ENCODE results near the gene PARD3. TPM values are rescaled to one million over a fixed set of nuclear protein-coding genes. Genes with fewer than 3 reads are reported as not detected.

The PARD3 gene
- polyA plus RNA-seq, 2 of the 4 experiments (the other 2 are of a cell fraction): 110 to 200 TPM

DNA sequence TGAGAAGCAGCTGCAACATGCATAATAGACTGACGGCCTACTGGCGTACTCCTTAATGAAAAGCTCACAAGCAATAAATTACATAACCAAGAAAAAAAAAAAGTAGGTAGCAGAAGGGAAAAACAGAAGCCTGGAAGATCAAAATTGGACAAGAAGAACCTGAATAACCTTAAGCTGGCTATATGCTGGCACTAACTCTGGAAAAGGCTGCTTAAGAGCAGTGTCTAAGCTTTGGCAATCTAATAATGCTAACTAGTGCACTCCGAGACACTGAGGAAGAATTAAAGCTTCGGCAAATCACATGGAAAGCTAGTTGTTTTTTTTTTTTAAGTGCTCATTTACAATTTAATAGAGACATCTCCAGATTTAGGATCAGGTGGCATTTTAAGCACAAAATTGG, 441.9 kb downstream of the PARD3 start:
- no peak overlapping the region for H3K4me2 ChIP-seq
- DNase-seq (ENCODE audit: low read depth in 1 of 2, low spot score in 1 of 2): no peak
- 92% methylated on average over 4 of the region's 4 CpGs for WGBS (ENCODE audit: missing lambda C conversion rate)
- peaks cover 15% of the 10 kb centered on the region; the same call in 1 of the 3 replicates for H3K9me3 ChIP-seq
- FAIRE-seq: no peak
- no peak for ATAC-seq
- peaks cover 10% of the 10 kb centered on the region; the same call in 2 of the 3 replicates for H3K4me1 ChIP-seq
- H3K27ac ChIP-seq: 0 out of 6 replicates have a peak overlapping the region, but pooled peaks of 1 of the 2 experiments have one; percentile 6
- ChIA-PET POLR2A (no interaction called here), CTCF (interaction anchor here (0.6 kb wide), 1 partner anchor 525 kb away, joined by 3 read pairs; no protein-coding TSS in a partner anchor)
- H3K4me3 ChIP-seq: no peak overlapping the region
- TF ChIP-seq ZC3H11A (IDR thresholded peaks at IDR 0.05): no peak
- TF ChIP-seq MAZ (IDR thresholded peaks at IDR 0.05; ENCODE audit: borderline replicate concordance, low read depth, low read length): no peak
- no peak for TF ChIP-seq HOXB13 (CRISPR knock-in tag; IDR thresholded peaks at IDR 0.05; ENCODE audit: low read depth)
- TF ChIP-seq, protein P1, sequence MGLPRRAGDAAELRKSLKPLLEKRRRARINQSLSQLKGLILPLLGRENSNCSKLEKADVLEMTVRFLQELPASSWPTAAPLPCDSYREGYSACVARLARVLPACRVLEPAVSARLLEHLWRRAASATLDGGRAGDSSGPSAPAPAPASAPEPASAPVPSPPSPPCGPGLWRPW (IDR thresholded peaks at IDR 0.05): no peak
- TF ChIP-seq TFCP2L1 (CRISPR knock-in tag; IDR thresholded peaks at IDR 0.05): no peak
- TF ChIP-seq POLR2A (IDR thresholded peaks at IDR 0.05; ENCODE audit: low read length): no peak
- no peak for TF ChIP-seq ESRRA (IDR thresholded peaks at IDR 0.05; ENCODE audit: borderline replicate concordance, low read length)
- TF ChIP-seq GATA3 (IDR thresholded peaks at IDR 0.05; ENCODE audit: borderline replicate concordance): no peak
- no peak for TF ChIP-seq FOSB (CRISPR knock-in tag; IDR thresholded peaks at IDR 0.05)
- TF ChIP-seq CBX2 (IDR thresholded peaks at IDR 0.05; ENCODE audit: borderline replicate concordance, low read depth): no peak
- TF ChIP-seq RFX5 (IDR thresholded peaks at IDR 0.05): no peak
- TF ChIP-seq PHF8 (IDR thresholded peaks at IDR 0.05; ENCODE audit: borderline replicate concordance, low read depth): no peak
- TF ChIP-seq SMC3 (IDR thresholded peaks at IDR 0.05): no peak
- no peak for TF ChIP-seq CEBPB (IDR thresholded peaks at IDR 0.05)
- TF ChIP-seq, protein P2, sequence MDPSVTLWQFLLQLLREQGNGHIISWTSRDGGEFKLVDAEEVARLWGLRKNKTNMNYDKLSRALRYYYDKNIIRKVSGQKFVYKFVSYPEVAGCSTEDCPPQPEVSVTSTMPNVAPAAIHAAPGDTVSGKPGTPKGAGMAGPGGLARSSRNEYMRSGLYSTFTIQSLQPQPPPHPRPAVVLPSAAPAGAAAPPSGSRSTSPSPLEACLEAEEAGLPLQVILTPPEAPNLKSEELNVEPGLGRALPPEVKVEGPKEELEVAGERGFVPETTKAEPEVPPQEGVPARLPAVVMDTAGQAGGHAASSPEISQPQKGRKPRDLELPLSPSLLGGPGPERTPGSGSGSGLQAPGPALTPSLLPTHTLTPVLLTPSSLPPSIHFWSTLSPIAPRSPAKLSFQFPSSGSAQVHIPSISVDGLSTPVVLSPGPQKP (IDR thresholded peaks at IDR 0.05; ENCODE audit: low read depth, low read length): no peak
- no peak for TF ChIP-seq TP53 (CRISPR knock-in tag; IDR thresholded peaks at IDR 0.05)
- TF ChIP-seq, protein P3, sequence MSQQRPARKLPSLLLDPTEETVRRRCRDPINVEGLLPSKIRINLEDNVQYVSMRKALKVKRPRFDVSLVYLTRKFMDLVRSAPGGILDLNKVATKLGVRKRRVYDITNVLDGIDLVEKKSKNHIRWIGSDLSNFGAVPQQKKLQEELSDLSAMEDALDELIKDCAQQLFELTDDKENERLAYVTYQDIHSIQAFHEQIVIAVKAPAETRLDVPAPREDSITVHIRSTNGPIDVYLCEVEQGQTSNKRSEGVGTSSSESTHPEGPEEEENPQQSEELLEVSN (IDR thresholded peaks at IDR 0.05; ENCODE audit: borderline replicate concordance, low read depth): no peak
- TF ChIP-seq, protein P4, sequence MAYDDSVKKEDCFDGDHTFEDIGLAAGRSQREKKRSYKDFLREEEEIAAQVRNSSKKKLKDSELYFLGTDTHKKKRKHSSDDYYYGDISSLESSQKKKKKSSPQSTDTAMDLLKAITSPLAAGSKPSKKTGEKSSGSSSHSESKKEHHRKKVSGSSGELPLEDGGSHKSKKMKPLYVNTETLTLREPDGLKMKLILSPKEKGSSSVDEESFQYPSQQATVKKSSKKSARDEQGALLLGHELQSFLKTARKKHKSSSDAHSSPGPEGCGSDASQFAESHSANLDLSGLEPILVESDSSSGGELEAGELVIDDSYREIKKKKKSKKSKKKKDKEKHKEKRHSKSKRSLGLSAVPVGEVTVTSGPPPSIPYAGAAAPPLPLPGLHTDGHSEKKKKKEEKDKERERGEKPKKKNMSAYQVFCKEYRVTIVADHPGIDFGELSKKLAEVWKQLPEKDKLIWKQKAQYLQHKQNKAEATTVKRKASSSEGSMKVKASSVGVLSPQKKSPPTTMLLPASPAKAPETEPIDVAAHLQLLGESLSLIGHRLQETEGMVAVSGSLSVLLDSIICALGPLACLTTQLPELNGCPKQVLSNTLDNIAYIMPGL (CRISPR knock-in tag; IDR thresholded peaks at IDR 0.05; ENCODE audit: borderline replicate concordance): no peak

DNA sequence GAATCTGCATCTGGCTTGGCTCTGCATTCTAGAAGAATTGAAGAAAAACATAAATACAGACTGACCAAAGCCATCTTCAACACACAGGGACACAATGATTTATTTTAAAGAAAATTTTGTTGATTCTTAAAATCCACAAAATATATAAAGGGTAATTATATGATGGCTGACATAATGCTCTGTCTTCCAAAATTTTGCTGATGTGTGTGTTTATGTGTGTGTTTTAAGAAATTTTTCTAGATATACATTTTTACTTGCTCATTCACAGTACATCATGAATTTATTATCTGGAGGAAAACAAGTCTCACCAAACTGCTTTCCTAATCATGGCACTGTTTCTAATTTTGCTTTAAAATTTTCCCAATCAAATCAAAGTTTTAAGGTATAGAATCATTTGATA, 442.6 kb downstream of the PARD3 start:
- peak; percentile 43 for FAIRE-seq
- DNase-seq (ENCODE audit: low read depth in 1 of 2, low spot score in 1 of 2): no peak
- H3K4me1 ChIP-seq: peaks cover 10% of the 10 kb centered on the region; the same call in 2 of the 3 replicates
- no peak for ATAC-seq
- TF ChIP-seq RAD21 (conservative IDR thresholded peaks at IDR 0.05 in 1 of 2, IDR thresholded peaks at IDR 0.05 in 1 of 2): no peak
- TF ChIP-seq MAFK (IDR thresholded peaks at IDR 0.05; ENCODE audit: partially characterized antibody): peak; percentile 65
- H3K27ac ChIP-seq: no peak overlapping the region
- POLR2A ChIA-PET: no interaction called here
- H3K4me2 ChIP-seq: no peak overlapping the region
- CTCF ChIA-PET: no interaction called here
- no peak overlapping the region for H3K4me3 ChIP-seq
- H3K9me3 ChIP-seq: peaks cover 15% of the 10 kb centered on the region; the same call in 1 of the 3 replicates

DNA sequence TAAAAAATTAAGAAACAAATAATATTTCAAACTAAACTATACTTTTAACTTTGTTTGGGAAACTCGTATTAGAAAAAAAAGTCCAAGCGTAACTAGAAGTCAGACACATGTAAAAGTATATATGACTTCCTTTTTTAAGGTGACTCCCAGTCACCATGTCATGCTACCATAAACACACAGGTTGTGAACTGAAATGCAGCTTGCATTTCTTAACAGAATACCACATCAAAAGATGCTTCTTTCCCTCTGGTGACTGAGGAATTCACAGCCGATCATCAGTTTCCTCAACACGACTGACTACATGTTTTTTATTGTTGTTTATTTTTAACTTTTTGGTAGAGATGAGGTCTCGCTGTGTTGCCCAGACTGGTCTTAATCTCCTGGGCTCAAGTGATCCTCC, 445.0 kb downstream of the PARD3 start:
- POLR2A ChIA-PET: no interaction called here
- no peak for DNase-seq (ENCODE audit: low read depth in 1 of 2, low spot score in 1 of 2)
- Histone ChIP-seq H3K9me3 (peaks cover 15% of the 10 kb centered on the region; the same call in 1 of the 3 replicates), H3K4me2 (no peak overlapping the region), H3K4me3 (no peak overlapping the region), H3K27ac (no peak overlapping the region), H3K4me1 (peaks cover 13% of the 10 kb centered on the region)
- no peak for FAIRE-seq
- 93% methylated on average over 5 of the region's 5 CpGs for WGBS (ENCODE audit: missing lambda C conversion rate)
- CTCF ChIA-PET: no interaction called here
- ATAC-seq: no peak
- TF ChIP-seq MAZ (IDR thresholded peaks at IDR 0.05; ENCODE audit: borderline replicate concordance, low read depth, low read length) (no peak), ZFP36 (IDR thresholded peaks at IDR 0.05; ENCODE audit: borderline replicate concordance, partially characterized antibody) (no peak), PHF8 (IDR thresholded peaks at IDR 0.05; ENCODE audit: borderline replicate concordance, low read depth) (no peak), ZNF302 (CRISPR knock-in tag; IDR thresholded peaks at IDR 0.05) (no peak), SMC3 (IDR thresholded peaks at IDR 0.05) (no peak), HEYL (CRISPR knock-in tag; IDR thresholded peaks at IDR 0.05) (no peak), KDM1A (IDR thresholded peaks at IDR 0.05; ENCODE audit: low read depth) (no peak), CEBPB (IDR thresholded peaks at IDR 0.05) (no peak), RAD21 (conservative IDR thresholded peaks at IDR 0.05 in 1 of 2, IDR thresholded peaks at IDR 0.05 in 1 of 2) (no peak), HOXB5 (CRISPR knock-in tag; IDR thresholded peaks at IDR 0.05) (no peak), KDM5A (IDR thresholded peaks at IDR 0.05) (no peak), CBX8 (IDR thresholded peaks at IDR 0.05) (no peak), MYC (IDR thresholded peaks at IDR 0.05; ENCODE audit: borderline replicate concordance, low read length) (no peak)
- TF ChIP-seq, protein P3 (IDR thresholded peaks at IDR 0.05; ENCODE audit: borderline replicate concordance, low read depth): no peak
- TF ChIP-seq, protein P5, sequence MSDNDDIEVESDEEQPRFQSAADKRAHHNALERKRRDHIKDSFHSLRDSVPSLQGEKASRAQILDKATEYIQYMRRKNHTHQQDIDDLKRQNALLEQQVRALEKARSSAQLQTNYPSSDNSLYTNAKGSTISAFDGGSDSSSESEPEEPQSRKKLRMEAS (IDR thresholded peaks at IDR 0.05): no peak
- TF ChIP-seq, protein P6, sequence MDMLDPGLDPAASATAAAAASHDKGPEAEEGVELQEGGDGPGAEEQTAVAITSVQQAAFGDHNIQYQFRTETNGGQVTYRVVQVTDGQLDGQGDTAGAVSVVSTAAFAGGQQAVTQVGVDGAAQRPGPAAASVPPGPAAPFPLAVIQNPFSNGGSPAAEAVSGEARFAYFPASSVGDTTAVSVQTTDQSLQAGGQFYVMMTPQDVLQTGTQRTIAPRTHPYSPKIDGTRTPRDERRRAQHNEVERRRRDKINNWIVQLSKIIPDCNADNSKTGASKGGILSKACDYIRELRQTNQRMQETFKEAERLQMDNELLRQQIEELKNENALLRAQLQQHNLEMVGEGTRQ (IDR thresholded peaks at IDR 0.05): no peak

All from A549 (cell line).